Measurements from ENCODE around the gene GALM.

DNA sequence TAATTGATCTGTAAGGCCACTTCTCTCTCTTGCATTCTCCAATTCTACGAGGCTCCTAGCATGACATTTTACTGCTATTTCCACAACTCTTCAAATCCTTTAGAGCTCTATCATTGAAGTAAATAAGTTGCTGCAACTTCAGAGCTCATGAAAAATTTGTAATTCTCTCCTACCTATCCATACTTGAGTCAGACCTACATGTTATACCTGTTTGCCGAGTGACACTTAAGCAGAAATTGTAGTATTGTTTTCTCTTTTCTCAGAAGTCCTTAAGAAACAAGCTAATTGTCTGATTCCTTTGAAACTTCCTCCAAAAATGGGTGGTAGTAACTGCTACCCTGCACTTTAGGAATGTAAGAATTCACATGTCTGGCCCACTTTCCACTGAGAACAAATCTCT, 26.1 kb downstream of the GALM start:
- TF ChIP-seq, protein P1, sequence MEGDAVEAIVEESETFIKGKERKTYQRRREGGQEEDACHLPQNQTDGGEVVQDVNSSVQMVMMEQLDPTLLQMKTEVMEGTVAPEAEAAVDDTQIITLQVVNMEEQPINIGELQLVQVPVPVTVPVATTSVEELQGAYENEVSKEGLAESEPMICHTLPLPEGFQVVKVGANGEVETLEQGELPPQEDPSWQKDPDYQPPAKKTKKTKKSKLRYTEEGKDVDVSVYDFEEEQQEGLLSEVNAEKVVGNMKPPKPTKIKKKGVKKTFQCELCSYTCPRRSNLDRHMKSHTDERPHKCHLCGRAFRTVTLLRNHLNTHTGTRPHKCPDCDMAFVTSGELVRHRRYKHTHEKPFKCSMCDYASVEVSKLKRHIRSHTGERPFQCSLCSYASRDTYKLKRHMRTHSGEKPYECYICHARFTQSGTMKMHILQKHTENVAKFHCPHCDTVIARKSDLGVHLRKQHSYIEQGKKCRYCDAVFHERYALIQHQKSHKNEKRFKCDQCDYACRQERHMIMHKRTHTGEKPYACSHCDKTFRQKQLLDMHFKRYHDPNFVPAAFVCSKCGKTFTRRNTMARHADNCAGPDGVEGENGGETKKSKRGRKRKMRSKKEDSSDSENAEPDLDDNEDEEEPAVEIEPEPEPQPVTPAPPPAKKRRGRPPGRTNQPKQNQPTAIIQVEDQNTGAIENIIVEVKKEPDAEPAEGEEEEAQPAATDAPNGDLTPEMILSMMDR (conservative IDR thresholded peaks at IDR 0.05 in 1 of 2, IDR thresholded peaks at IDR 0.05 in 1 of 2; ENCODE audit: low read depth in 1 of 2, low read length in 2 of 2), result no peak
- no peak for TF ChIP-seq EZH2 (IDR thresholded peaks at IDR 0.05; ENCODE audit: low read length, missing control alignments)
